ENCODE measurements around the gene SCG2.

DNA sequence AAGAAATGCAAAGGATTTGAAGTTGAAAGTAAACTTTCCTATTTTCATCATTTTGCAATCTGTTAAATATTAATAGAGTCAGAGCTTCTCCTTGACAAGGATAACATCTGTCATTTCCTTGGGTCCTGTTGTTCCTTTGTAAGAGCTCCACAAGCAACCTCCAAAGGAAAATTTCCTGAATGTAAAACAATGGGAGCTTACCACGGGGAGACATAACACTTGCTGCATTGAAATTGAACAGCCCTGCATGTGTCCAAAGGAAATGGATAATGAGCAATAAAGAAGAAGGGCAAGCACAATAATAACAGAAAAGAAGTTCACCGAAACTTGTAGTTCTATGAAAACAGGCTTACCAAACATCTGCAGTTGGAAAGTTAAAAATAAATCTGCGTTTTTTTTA, 42.0 kb upstream of the SCG2 start:
- TF ChIP-seq ZNF138 (tag by site-specific recombination; IDR thresholded peaks at IDR 0.05; ENCODE audit: borderline replicate concordance) (no peak), ZNF660 (tag by site-specific recombination; IDR thresholded peaks at IDR 0.05) (no peak), ZBTB44 (tag by site-specific recombination; IDR thresholded peaks at IDR 0.05) (no peak), ZNF24 (tag by site-specific recombination; IDR thresholded peaks at IDR 0.05) (no peak), CTCF (tag by site-specific recombination; IDR thresholded peaks at IDR 0.05) (no peak), YY1 (tag by site-specific recombination; IDR thresholded peaks at IDR 0.05) (no peak), ZNF777 (tag by site-specific recombination; IDR thresholded peaks at IDR 0.05; ENCODE audit: borderline replicate concordance) (no peak), ZNF48 (tag by site-specific recombination; IDR thresholded peaks at IDR 0.05) (no peak), REST (tag by site-specific recombination; IDR thresholded peaks at IDR 0.05) (no peak), ZNF626 (tag by site-specific recombination; IDR thresholded peaks at IDR 0.05) (no peak), OSR2 (tag by site-specific recombination; IDR thresholded peaks at IDR 0.05) (no peak), BCL11A (tag by site-specific recombination; IDR thresholded peaks at IDR 0.05; ENCODE audit: low read depth) (no peak), ZNF274 (IDR thresholded peaks at IDR 0.05; ENCODE audit: low read length) (no peak), ZNF274 (tag by site-specific recombination; IDR thresholded peaks at IDR 0.05; ENCODE audit: borderline replicate concordance) (no peak)
- TF ChIP-seq, protein P1, sequence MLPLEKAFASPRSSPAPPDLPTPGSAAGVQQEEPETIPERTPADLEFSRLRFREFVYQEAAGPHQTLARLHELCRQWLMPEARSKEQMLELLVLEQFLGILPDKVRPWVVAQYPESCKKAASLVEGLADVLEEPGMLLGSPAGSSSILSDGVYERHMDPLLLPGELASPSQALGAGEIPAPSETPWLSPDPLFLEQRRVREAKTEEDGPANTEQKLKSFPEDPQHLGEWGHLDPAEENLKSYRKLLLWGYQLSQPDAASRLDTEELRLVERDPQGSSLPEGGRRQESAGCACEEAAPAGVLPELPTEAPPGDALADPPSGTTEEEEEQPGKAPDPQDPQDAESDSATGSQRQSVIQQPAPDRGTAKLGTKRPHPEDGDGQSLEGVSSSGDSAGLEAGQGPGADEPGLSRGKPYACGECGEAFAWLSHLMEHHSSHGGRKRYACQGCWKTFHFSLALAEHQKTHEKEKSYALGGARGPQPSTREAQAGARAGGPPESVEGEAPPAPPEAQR (tag by site-specific recombination; IDR thresholded peaks at IDR 0.05) = no peak

Data from HEK293 (cell line).